ENCODE data around the gene SIRPB1.
"Not testable (repeated sequence)": the region's sequence is repeated elsewhere in the genome, so short reads cannot be mapped to it uniquely, and the experiment has no call there.

The SIRPB1 gene

DNA sequence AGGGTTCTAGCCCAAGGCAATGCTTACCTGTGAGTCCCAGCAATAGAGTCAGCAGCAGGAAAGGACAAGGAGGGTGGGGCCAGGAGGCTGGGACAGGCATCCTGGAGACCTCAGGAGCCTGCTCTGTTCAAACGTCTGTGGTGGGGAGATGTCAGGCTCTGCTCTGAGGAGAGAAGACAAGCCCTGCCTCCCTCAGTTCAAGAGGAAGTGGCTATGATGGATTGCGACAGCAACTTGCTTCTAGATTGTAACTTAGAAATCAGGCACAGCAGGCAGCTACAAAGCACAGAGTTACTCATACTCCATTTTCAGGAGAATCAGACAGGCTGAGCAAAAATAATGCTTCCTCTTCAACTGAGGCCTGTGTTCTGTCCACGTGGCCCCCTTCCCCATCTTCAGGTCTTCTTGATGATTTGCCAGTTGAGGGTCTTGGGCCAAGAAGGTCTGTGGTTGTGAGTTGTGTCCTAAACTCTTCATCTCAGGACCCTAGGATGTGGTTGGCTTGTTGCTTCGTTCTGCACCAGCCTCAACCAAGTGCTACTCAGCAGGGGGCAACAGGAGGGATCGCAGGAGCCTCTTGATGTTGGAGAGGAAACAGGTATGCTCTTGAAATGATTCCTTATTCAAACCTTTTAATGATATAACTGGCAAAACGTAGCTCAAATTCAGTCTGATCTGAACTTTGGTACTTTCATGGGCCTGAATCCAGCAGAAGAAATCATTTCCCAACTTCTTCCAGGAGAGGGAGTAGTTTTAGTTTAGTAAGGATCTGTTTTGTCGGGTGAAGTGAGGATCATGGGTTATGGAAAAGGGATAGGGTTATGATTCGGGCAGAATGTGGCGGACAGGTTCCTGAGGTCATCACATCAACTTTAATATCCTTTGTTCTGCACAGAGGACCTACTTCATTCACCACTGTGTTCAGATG, 31.0 kb downstream of the SIRPB1 start:
- no peak for DNase-seq

DNA sequence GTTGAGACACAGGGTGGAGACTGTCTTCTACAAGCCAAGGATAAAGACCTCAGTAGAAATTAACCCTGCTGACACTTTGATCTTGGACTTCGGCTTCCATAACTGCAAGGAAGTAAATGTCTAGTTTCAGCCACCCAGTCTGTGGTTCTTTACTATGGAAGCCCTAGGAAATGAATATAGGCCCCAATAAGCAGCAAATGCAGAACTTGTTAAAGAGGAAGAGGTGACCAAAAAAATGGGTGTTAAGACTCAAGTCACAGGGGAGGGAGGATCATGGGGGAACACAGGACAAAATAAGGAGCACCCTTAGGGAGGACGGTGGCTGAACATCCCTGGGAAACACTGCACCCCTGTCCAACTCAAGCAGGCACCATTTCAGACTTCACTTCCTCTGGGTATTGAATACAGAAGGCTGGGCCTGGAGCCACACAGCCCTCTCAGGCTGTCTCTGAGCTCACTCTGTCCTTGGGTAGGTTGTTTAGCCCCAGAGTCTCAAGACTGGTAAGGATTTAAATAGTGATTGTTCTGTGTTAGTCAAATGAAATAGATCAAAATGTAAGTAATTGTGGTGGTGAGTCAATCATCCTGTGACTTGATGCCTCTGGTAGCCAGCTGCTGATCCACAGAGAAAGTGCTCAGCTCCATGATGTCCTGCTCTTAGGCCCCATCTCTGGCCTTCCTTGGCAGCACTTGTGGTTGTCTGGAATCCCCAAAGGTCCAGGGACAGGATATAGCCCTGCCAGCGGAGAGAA, 31.9 kb downstream of the SIRPB1 start:
- DNase-seq: no peak

DNA sequence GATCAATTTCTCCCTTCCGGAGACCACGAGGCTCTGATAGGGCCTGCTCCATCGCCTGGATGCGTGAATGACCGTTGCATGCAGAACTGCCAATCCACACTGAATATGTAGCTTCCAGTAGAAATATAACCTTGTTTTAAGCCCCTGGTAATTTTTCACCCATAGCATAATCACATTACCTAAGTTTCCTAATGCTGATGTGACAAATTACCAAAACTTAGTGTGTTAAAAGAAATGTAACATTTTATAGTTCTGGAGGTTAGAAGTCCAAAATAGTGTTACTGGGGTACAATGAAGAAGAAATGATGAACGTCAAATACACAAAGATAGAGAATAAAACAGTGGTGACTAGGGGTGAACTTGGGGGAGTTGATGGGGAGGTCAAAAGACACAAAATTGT, 40.3 kb downstream of the SIRPB1 start:
- DNase-seq: no peak

DNA sequence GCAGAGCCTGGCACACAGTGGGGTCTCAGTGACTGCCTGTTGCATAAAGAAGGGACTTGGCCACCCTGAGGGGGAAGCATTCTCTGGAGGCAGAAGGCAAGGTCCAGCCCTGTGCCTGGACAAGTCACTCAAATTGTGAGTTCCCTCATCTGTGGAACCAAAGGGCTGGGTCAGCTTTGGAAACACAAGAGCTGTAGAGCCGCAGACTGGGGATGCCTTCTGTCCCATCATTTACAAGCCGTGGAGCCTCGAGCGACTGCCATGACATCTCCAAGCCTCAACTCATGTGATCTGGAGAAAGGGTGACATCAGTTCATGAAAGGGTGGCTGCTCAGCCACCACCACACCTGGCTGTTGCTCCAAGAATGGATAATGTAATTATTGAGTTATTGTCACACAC, 41.9 kb downstream of the SIRPB1 start:
- DNase-seq: no peak

DNA sequence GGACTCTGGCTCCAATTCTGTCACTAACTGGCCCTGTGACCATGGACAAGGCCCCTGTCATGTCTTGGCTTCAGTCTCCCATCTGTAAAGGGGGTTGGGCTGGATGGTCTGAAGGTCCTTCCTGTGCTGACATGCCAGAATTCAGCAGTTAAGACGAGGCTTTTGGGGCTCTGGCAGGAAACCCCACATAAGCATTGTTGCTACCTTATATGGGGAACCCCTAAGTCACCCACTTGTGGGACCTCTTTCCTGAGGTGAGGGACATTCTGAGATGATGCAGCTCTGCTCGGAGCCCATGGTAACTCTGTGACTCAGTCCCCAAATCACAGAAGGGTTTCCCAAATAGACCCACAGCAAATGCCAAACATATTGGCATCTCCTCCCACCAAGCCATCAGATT, 42.5 kb downstream of the SIRPB1 start:
- not testable (repeated sequence) for DNase-seq

DNA sequence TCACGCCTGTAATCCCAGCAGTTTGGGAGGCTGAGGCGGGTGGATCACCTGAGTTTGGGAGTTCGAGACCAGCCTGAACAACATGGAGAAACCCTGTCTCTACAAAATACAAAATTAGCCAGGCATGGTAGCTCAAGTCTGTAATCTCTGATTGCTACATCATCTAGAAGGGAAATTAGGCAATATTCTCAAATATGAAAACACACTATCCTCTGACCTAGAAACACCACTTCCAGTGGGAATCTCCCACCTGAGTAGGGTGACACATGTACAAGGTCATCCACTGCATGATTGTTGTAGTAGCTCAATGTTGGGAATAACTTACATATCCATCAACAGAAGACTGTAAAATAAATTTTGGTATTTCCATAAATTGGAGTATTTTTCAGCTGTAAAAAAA, 43.2 kb downstream of the SIRPB1 start:
- no peak for DNase-seq

DNA sequence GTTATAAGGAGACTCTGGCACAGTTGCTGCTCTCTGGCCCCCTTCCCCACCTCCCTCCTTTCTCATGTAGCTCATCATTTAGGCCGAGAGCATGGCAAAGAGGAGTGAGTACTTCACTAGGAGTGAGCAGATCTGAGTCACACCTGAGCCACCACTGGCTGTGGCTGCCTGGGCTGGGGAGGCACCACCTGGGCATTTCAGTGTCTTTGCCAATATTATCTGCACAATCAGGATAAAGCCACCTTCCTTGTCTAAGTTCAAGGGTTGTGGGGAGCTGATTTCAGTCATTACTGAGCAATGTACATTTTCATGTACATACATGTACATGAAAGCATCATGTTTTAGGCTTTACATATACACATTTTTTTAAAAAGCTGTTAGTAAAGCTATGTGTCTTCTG, 43.8 kb downstream of the SIRPB1 start:
- not testable (repeated sequence) for DNase-seq

DNA sequence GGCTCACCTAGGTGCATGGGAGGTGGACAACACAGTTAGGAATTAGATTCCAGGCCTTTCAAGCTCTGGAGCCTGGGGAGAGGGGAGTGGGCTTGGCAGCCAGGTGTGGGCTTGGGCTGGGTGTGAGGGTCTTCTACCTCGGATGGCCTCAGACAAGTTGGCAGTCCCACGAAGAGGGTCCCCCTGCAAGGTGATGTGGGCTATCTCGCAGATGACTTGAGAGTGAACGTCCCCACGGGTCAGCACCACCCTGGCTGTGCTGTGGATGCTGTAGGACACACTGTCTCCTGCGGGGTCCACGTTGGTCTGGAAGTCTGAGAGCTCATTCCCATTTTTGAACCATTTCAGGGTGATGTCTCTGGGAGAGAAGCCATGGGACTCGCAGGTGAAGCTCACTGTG, 48.2 kb downstream of the SIRPB1 start:
- not testable (repeated sequence) for DNase-seq
